ENCODE results near the gene SNRPA1. TPM values are rescaled to one million over a fixed set of nuclear protein-coding genes. Genes with fewer than 3 reads are reported as not detected.

SNRPA1 gene
- polyA plus RNA-seq, 1 experiment: 57.0 TPM

DNA sequence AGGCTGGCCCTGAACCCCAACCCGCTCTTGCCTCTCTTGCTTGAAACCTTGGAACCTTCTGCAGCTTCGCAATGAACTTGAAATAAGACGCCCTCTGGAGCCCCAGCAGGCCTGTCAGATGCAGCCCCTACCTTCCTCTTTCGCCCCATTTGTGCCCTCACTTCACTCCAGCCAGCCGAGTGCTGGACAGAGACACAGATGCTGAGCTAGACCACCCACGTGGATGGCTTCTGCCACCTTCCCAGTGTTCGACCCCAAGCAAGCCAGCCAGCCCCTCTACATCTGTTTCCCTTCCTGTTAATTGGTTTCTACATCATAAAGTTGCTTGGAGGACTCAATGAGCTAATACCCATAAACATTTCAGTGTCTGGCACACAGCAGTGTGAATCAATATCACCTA, 23.8 kb upstream of the SNRPA1 start:
- H3K27me3 ChIP-seq (ENCODE audit: control insufficient read depth, insufficient read depth, low read length): peaks cover 37% of the 10 kb centered on the region
- TF ChIP-seq, protein P1, sequence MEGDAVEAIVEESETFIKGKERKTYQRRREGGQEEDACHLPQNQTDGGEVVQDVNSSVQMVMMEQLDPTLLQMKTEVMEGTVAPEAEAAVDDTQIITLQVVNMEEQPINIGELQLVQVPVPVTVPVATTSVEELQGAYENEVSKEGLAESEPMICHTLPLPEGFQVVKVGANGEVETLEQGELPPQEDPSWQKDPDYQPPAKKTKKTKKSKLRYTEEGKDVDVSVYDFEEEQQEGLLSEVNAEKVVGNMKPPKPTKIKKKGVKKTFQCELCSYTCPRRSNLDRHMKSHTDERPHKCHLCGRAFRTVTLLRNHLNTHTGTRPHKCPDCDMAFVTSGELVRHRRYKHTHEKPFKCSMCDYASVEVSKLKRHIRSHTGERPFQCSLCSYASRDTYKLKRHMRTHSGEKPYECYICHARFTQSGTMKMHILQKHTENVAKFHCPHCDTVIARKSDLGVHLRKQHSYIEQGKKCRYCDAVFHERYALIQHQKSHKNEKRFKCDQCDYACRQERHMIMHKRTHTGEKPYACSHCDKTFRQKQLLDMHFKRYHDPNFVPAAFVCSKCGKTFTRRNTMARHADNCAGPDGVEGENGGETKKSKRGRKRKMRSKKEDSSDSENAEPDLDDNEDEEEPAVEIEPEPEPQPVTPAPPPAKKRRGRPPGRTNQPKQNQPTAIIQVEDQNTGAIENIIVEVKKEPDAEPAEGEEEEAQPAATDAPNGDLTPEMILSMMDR (IDR thresholded peaks at IDR 0.05; ENCODE audit: low read depth, low read length): no peak
- ChIA-PET POLR2A (no interaction called here), CTCF (interaction anchor here (1.7 to 3.7 kb wide), 2 partner anchors 19 to 323 kb away, joined by 7 to 30 read pairs; no protein-coding TSS in a partner anchor)
- no peak overlapping the region for H3K4me3 ChIP-seq (ENCODE audit: low read depth, low read length)
- H3K9me3 ChIP-seq (ENCODE audit: control insufficient read depth, insufficient read depth, low read length): no peaks in the 10 kb centered on the region; the same call in 1 of the 2 replicates
- no peak overlapping the region for H3K27ac ChIP-seq (ENCODE audit: low read depth, low read length)
- no peak for DNase-seq (ENCODE audit: low read depth, low spot score)

DNA sequence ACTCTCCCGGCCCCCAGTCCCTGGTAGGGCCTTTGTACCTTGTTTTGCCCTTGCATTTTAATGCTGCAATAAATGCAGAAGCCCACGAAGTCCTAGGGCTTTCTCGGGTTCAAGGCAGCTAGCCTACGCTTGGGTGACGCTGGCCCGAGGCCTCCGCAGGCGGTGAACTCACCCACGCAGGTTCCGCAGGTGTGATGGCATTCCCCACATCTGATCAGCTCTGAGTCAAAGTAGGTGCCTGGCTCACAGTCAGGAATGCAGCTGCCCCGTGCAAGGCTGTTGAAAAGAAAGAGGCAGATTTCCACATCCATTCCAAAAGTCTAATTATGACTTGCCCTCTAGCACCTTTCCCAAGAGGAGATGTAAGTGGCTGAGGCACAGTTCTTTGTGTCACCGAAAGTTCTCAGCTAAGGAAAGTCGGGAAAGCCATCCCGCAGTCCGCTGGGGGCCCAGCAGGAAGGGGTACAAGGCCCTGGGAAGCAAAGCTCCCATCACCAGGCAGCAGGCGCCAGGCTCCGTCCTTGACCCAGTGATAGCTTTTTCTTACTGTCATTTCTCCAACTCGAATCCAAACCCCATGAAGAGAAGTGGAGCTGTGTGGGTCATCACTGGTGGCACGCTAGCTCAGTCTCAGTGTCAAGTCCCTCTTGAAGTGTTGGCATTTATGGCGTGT, 23.2 kb upstream of the SNRPA1 start:
- H3K9me3 ChIP-seq (ENCODE audit: control insufficient read depth, insufficient read depth, low read length): no peaks in the 10 kb centered on the region; the same call in 1 of the 2 replicates
- CTCF ChIA-PET: interaction anchor here (3.7 kb wide), 1 partner anchor 323 kb away, joined by 30 read pairs; no protein-coding TSS in a partner anchor
- POLR2A ChIA-PET: no interaction called here
- no peak overlapping the region for H3K27ac ChIP-seq (ENCODE audit: low read depth, low read length)
- TF ChIP-seq, protein P1 (IDR thresholded peaks at IDR 0.05; ENCODE audit: low read depth, low read length): no peak
- DNase-seq (ENCODE audit: low read depth, low spot score): no peak
- peaks cover 37% of the 10 kb centered on the region for H3K27me3 ChIP-seq (ENCODE audit: control insufficient read depth, insufficient read depth, low read length)
- no peak overlapping the region for H3K4me3 ChIP-seq (ENCODE audit: low read depth, low read length)

DNA sequence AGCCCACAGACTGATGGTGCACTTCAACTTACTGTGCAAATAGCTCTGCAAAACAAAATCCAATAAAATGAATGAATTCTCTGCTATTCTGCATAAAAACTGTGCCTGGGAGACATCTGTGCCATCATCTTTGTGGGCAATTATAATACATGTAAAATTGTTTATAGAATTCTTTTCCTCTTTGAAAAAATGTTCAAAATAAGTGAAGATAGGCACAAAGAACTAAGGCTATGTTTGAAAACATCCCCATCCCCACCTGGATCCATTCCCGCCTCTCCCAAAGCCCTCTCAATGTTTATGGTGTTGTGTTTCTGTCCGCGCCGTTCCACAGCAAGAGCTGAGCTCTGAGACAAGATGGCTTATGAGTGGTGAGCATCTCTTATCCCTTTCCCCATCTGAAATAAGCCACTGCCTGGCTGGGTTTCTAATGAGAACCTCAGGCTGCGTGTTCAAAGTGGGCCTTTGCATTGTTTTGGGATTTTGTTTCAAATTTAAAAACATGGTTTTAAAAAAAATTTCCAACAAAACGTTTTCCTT, 22.4 kb upstream of the SNRPA1 start:
- Histone ChIP-seq H3K27me3 (ENCODE audit: control insufficient read depth, insufficient read depth, low read length) (peaks cover 33% of the 10 kb centered on the region), H3K27ac (ENCODE audit: low read depth, low read length) (no peak overlapping the region), H3K9me3 (ENCODE audit: control insufficient read depth, insufficient read depth, low read length) (no peaks in the 10 kb centered on the region; the same call in 1 of the 2 replicates), H3K4me3 (ENCODE audit: low read depth, low read length) (no peak overlapping the region)
- CTCF ChIA-PET: no interaction called here
- TF ChIP-seq, protein P1 (IDR thresholded peaks at IDR 0.05; ENCODE audit: low read depth, low read length): no peak
- POLR2A ChIA-PET: no interaction called here
- DNase-seq (ENCODE audit: low read depth, low spot score): no peak

DNA sequence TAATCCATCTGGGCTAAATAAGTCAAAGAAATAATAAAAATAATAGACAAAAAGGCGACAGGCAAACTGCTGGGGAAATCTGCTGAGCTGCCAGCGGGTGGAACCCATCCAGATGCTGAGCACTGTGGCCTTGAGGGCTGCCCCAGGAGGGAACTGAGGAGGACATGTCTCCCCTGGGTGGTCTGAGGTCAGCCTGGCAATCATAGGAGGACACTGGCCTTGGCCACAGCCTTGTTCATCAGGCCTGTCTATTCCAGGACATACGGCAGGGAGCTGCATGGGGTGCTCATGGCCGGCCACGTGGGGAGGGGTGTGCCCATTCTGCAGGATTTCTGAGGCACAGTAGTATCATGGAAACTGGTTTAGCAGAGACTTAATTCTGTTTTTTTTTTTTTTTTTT, 21.5 kb upstream of the SNRPA1 start:
- ChIA-PET CTCF (no interaction called here), POLR2A (no interaction called here)
- TF ChIP-seq, protein P1 (IDR thresholded peaks at IDR 0.05; ENCODE audit: low read depth, low read length): no peak
- Histone ChIP-seq H3K27me3 (ENCODE audit: control insufficient read depth, insufficient read depth, low read length) (peaks cover 29% of the 10 kb centered on the region), H3K9me3 (ENCODE audit: control insufficient read depth, insufficient read depth, low read length) (no peaks in the 10 kb centered on the region; the same call in 1 of the 2 replicates), H3K27ac (ENCODE audit: low read depth, low read length) (no peak overlapping the region), H3K4me3 (ENCODE audit: low read depth, low read length) (no peak overlapping the region)
- DNase-seq (ENCODE audit: low read depth, low spot score): no peak

DNA sequence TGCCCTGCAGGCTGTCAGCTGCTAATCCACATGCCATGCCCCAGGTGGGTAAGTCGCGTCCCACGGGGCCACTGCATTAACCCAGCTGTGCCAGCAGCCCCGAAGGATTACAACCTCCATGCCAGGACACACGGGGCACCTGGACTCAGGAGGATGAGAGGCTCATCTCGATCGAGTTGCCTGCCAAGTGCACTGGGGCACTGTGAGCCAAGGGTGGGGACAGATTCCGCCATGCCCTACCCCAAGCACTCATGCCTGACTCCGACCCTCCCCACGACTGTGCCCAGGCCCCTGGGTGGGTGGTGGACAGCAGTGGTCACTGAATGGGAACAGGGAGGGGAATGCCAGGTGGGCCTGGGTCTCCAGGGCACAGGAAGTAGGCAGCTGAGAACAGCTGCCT, 20.7 kb upstream of the SNRPA1 start:
- Histone ChIP-seq H3K27ac (ENCODE audit: low read depth, low read length) (no peak overlapping the region), H3K9me3 (ENCODE audit: control insufficient read depth, insufficient read depth, low read length) (no peaks in the 10 kb centered on the region), H3K4me3 (ENCODE audit: low read depth, low read length) (no peak overlapping the region), H3K27me3 (ENCODE audit: control insufficient read depth, insufficient read depth, low read length) (peaks cover 21% of the 10 kb centered on the region)
- no peak for DNase-seq (ENCODE audit: low read depth, low spot score)
- CTCF ChIA-PET: interaction anchor here (0.6 to 1.2 kb wide), 2 partner anchors 15 to 306 kb away, joined by 3 read pairs; no protein-coding TSS in a partner anchor
- POLR2A ChIA-PET: no interaction called here
- TF ChIP-seq, protein P1 (IDR thresholded peaks at IDR 0.05; ENCODE audit: low read depth, low read length): no peak
